ENCODE data around the gene TIAM2.

Gene TIAM2

GRCh38 chr6:155297669-155298068, 302.6 kb downstream of the TIAM2 start:
- no peak for DNase-seq (ENCODE audit: low spot score)

- no peak for DNase-seq (ENCODE audit: low spot score)
These were observed 306.8 kb downstream of the TIAM2 start for GRCh38 chr6:155301867-155302266.

GRCh38 chr6:155303361-155303870, 308.3 kb downstream of the TIAM2 start:
- no peak for DNase-seq (ENCODE audit: low spot score)

- no peak for DNase-seq (ENCODE audit: low spot score)
These were observed 311.8 kb downstream of the TIAM2 start for GRCh38 chr6:155306958-155307357.

Data from NAMALWA (cell line).